Neural cell (in vitro differentiated cells): ENCODE measurements around the gene CHCHD3.

Experiments
- EZH2 ChIP-seq: fragments of 200-600, 300-800 bp; shearing (Covaris generic), sonication (generic); IDR thresholded peaks from 2 replicates; pipeline ENCODE4 v1.6.1; 2014; ENCODE audit warnings: antibody characterized with exemption, low read length, borderline replicate concordance, mild to moderate bottlenecking; ENCODE audit not compliant: insufficient read depth, poor library complexity, severe bottlenecking
- POLR2AphosphoS5 ChIP-seq: IDR thresholded peaks from 2 replicates; pipeline ENCODE4 v1.6.1; 2012
- TAF1 ChIP-seq: IDR thresholded peaks from 2 replicates; pipeline ENCODE4 v1.6.1; 2012; ENCODE audit warnings: low read depth
- TF ChIP-seq, protein P1 (sequence below): fragments of 450-650 bp; IDR thresholded peaks from 2 replicates; pipeline ENCODE4 v1.5.1; 2014; ENCODE audit warnings: antibody characterized with exemption, mild to moderate bottlenecking, moderate library complexity; ENCODE audit not compliant: poor library complexity, severe bottlenecking
- TF ChIP-seq, protein P2 (sequence below): IDR thresholded peaks from 2 replicates; pipeline ENCODE4 v1.6.1; 2012; ENCODE audit warnings: borderline replicate concordance

DNA sequence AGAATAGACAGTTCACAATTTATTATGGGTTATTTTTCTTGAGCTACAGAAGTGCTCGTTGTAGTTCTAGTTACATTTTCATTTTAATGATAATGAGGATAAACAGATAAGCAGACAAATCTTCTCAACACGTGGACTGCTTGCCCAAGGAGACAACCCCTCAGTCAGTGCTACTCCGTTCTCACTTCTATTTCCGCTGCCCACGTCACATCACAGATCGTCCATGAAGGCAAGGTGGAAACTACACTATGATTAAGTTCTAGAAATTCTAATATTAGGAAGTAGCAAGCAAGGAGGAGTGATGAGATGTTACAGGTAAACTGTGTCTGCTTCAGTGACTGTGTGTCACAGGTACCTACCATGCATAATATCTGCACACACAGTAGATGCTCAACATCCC is 210.5 kb downstream of the CHCHD3 start:
- TF ChIP-seq, protein P1, sequence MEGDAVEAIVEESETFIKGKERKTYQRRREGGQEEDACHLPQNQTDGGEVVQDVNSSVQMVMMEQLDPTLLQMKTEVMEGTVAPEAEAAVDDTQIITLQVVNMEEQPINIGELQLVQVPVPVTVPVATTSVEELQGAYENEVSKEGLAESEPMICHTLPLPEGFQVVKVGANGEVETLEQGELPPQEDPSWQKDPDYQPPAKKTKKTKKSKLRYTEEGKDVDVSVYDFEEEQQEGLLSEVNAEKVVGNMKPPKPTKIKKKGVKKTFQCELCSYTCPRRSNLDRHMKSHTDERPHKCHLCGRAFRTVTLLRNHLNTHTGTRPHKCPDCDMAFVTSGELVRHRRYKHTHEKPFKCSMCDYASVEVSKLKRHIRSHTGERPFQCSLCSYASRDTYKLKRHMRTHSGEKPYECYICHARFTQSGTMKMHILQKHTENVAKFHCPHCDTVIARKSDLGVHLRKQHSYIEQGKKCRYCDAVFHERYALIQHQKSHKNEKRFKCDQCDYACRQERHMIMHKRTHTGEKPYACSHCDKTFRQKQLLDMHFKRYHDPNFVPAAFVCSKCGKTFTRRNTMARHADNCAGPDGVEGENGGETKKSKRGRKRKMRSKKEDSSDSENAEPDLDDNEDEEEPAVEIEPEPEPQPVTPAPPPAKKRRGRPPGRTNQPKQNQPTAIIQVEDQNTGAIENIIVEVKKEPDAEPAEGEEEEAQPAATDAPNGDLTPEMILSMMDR: no peak
- TF ChIP-seq POLR2AphosphoS5: no peak
- TF ChIP-seq EZH2: no peak
- TF ChIP-seq, protein P2, sequence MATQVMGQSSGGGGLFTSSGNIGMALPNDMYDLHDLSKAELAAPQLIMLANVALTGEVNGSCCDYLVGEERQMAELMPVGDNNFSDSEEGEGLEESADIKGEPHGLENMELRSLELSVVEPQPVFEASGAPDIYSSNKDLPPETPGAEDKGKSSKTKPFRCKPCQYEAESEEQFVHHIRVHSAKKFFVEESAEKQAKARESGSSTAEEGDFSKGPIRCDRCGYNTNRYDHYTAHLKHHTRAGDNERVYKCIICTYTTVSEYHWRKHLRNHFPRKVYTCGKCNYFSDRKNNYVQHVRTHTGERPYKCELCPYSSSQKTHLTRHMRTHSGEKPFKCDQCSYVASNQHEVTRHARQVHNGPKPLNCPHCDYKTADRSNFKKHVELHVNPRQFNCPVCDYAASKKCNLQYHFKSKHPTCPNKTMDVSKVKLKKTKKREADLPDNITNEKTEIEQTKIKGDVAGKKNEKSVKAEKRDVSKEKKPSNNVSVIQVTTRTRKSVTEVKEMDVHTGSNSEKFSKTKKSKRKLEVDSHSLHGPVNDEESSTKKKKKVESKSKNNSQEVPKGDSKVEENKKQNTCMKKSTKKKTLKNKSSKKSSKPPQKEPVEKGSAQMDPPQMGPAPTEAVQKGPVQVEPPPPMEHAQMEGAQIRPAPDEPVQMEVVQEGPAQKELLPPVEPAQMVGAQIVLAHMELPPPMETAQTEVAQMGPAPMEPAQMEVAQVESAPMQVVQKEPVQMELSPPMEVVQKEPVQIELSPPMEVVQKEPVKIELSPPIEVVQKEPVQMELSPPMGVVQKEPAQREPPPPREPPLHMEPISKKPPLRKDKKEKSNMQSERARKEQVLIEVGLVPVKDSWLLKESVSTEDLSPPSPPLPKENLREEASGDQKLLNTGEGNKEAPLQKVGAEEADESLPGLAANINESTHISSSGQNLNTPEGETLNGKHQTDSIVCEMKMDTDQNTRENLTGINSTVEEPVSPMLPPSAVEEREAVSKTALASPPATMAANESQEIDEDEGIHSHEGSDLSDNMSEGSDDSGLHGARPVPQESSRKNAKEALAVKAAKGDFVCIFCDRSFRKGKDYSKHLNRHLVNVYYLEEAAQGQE: no peak
- TF ChIP-seq TAF1: no peak
